GM12801 (cell line): ENCODE measurements around the gene BBX.

Experiments
- TF ChIP-seq, protein P1 (sequence below): IDR thresholded peaks from one replicate; pipeline ENCODE4 v1.5.1; 2011; ENCODE audit warnings: control low read depth; ENCODE audit not compliant: insufficient read length; ENCODE audit errors: extremely low read depth

BBX gene

GRCh38 chr3:107644631-107645030, 121.9 kb downstream of the BBX start:
- TF ChIP-seq, protein P1, sequence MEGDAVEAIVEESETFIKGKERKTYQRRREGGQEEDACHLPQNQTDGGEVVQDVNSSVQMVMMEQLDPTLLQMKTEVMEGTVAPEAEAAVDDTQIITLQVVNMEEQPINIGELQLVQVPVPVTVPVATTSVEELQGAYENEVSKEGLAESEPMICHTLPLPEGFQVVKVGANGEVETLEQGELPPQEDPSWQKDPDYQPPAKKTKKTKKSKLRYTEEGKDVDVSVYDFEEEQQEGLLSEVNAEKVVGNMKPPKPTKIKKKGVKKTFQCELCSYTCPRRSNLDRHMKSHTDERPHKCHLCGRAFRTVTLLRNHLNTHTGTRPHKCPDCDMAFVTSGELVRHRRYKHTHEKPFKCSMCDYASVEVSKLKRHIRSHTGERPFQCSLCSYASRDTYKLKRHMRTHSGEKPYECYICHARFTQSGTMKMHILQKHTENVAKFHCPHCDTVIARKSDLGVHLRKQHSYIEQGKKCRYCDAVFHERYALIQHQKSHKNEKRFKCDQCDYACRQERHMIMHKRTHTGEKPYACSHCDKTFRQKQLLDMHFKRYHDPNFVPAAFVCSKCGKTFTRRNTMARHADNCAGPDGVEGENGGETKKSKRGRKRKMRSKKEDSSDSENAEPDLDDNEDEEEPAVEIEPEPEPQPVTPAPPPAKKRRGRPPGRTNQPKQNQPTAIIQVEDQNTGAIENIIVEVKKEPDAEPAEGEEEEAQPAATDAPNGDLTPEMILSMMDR = no peak

- TF ChIP-seq, protein P1 = no peak
Measured at GRCh38 chr3:107650788-107651187, 128.0 kb downstream of the BBX start.

DNA sequence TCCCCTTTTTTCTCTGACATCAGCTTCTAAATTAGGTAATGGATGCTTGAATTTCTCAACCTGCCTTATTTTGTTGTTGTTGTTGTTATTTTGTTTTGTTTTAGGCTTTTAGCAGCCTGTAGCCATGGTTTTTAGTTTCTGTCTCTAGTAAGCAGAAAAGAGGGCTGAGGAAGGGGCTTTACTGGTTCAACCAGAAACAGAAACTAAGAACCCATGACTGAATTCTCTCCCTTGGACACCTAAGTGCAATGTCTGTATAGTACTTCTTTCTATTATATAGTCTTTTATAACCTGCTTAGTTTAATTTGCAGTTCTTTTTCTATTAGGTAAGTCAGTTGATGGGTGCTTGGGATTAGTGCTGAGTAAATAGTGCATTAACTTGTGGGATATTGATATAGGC, 129.0 kb downstream of the BBX start:
- TF ChIP-seq, protein P1 = no peak

DNA sequence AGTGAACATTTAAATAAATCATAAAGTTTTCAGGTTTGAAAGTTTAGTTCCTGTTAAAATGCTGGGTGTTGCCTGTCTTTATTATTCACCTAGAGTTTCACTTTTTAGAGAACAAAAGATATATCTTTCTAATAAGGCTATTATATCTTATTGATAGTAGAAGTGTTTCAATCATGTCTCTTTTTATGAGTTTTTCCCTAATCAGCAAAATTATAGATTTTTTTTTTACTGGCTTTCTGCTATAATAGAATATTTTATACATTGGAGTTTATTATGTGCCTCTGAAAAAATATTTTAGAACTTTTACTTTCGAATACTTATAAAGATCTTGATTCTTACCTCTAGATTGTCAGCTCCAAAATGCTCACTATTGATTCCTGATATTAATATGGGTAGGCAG, 131.5 kb downstream of the BBX start:
- TF ChIP-seq, protein P1 = no peak

- TF ChIP-seq, protein P1 = no peak
Measured at GRCh38 chr3:107657971-107658370, 135.2 kb downstream of the BBX start.

GRCh38 chr3:107660306-107660976, 137.7 kb downstream of the BBX start:
- TF ChIP-seq, protein P1 = no peak

- TF ChIP-seq, protein P1 = no peak
Measured at GRCh38 chr3:107661447-107662123, 138.8 kb downstream of the BBX start.
